GM21529 (cell line): ENCODE results near the gene PLGRKT.
"Not testable (repeated sequence)": the region's sequence is repeated elsewhere in the genome, so short reads cannot be mapped to it uniquely, and the experiment has no call there.

Experiments
- ATAC-seq: cut with Tn5 transposase; IDR thresholded peaks from one replicate; pipeline ENCODE4 v1.9.1; 2021; ENCODE audit not compliant: unreplicated experiment

PLGRKT gene

DNA sequence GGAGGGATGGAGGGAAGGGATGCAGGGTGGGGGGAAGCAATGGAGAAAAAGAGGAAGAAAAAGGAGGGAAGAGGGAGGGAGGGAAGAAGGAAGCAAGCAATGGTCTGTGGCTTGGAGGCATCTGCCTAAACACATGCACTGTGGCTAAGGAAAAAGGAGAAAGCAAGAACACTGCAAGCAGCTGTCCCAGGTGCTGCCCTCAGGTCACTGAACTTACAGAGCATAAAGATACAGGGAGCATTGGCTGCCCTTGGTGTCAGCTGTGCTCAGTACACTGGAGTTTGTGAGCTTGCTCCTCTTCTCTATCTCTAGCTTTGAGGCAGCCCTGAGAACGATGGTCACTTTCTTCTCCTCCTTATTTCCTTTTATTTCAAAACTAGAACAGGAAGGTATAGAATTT, 116.1 kb downstream of the PLGRKT start:
- ATAC-seq: not testable (repeated sequence)

DNA sequence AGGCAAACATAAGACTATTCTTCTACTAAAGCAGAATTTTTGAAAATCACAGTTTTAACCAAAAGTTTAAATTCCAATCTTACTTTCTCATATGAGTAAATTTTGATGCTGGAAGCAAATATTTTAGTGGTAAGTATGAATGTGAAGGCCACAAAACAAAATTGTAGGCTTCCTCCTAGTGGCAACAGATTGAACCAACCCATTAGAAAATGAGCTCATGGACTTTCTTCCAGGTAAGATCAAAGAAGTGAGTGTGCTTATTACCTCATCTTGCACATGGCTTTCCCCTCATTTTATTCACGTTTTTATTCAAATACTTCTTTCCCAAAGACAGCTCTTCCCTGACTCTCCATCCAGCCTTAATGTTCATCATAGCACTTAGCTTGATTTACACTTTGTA, 116.7 kb downstream of the PLGRKT start:
- ATAC-seq: no peak

DNA sequence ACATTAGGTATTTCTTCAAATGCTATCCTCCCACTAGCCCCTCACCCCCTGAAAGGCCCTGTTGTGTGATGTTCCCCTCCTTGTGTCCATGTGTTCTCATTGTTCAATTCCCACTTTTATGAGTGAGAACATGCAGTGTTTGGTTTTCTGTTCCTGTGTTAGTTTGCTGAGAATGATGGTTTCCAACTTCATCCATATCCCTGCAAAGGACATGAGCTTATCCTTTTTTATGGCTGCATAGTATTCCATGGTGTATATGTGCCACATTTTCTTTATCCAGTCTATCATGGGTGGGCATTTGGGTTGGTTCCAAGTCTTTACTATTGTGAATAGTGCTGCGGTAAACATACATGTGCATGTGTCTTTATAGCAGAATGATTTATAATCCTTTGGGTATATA, 121.3 kb downstream of the PLGRKT start:
- not testable (repeated sequence) for ATAC-seq

DNA sequence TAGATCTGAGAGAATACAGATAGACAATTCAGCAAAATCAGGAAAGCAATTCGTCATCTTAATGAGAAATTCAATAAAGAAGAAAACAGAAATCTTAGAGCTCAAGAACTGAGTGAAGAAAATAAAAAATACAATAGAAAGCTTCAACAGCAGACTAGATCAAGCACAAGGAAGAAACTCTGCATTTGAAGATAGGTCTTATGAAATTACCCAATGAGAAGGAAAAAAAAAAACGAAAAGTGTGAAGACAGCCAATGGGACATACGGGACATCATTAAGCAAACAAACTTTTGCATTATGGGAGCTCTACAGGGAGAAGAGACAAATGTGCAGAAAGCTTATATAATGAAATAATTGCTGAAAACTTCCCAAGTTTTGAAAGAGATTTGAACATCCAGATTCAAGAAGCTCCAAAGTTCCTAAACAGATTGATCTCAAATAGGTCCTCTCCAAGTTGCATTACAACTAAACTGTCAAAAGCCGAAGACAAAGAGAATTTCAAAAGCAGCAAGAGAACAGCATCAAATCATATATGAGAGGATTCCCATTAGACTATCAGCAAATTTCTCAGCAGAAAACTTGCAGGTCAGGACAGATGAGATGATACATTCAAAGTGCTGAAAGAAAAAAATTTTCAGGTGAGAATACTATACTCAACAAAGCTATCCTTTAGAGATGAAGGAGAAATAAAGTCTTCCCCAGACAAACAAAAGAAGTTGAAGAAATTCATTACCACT, 122.4 kb downstream of the PLGRKT start:
- no peak for ATAC-seq

DNA sequence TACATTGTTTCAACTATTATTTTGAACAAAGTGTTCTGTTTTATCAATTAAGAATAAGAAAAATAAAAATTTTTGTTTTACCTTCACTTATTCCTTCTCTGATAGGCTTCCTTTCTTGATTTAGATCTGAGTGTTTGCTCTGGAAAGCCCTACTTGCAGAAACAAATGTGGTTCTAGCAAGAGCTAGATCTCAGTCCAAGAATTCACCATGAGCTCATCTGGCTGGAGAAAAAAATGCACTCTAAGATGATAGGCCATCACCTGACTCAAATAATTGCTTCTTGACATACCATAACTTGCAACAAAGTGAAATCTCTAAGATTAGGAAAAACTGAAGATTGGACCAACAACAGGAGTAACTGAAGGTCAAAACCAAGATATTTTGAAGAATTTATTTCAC, 126.9 kb downstream of the PLGRKT start:
- no peak for ATAC-seq
